ENCODE results near the gene TREML4.

DNA sequence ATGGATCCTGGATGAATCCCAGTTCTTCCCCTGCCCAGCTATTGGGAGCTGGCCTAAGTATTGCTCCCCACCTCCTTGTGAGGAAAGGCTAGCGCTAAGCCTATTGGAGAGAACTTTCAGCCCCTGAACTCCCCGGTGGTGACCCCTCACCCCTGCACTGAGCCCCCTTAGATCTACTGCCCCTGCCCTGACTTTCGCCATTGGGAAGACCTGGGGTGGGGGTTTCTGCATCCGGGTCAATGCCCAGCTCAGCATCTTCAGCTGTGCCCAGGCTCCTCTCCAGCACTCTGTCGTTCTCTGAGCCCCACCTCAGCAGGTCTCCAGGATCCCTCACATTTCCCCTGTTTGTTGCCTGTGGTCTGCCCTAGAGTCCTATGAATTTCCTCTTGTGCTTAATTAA lies 9.0 kb downstream of the TREML4 start:
- TF ChIP-seq SP1 (IDR thresholded peaks at IDR 0.05; ENCODE audit: low read depth, low read length) (no peak), EP300 (IDR thresholded peaks at IDR 0.05; ENCODE audit: borderline replicate concordance in 1 of 2, control insufficient read depth in 1 of 2, low read depth in 2 of 2, low read length in 2 of 2) (no peak), POU2F2 (IDR thresholded peaks at IDR 0.05; ENCODE audit: borderline replicate concordance, low read depth, low read length) (no peak), ZNF24 (IDR thresholded peaks at IDR 0.05) (no peak), CREB1 (IDR thresholded peaks at IDR 0.05; ENCODE audit: low read depth) (no peak)
- TF ChIP-seq, protein P1, sequence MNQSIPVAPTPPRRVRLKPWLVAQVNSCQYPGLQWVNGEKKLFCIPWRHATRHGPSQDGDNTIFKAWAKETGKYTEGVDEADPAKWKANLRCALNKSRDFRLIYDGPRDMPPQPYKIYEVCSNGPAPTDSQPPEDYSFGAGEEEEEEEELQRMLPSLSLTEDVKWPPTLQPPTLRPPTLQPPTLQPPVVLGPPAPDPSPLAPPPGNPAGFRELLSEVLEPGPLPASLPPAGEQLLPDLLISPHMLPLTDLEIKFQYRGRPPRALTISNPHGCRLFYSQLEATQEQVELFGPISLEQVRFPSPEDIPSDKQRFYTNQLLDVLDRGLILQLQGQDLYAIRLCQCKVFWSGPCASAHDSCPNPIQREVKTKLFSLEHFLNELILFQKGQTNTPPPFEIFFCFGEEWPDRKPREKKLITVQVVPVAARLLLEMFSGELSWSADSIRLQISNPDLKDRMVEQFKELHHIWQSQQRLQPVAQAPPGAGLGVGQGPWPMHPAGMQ (IDR thresholded peaks at IDR 0.05; ENCODE audit: borderline replicate concordance) = no peak
- TF ChIP-seq, protein P2, sequence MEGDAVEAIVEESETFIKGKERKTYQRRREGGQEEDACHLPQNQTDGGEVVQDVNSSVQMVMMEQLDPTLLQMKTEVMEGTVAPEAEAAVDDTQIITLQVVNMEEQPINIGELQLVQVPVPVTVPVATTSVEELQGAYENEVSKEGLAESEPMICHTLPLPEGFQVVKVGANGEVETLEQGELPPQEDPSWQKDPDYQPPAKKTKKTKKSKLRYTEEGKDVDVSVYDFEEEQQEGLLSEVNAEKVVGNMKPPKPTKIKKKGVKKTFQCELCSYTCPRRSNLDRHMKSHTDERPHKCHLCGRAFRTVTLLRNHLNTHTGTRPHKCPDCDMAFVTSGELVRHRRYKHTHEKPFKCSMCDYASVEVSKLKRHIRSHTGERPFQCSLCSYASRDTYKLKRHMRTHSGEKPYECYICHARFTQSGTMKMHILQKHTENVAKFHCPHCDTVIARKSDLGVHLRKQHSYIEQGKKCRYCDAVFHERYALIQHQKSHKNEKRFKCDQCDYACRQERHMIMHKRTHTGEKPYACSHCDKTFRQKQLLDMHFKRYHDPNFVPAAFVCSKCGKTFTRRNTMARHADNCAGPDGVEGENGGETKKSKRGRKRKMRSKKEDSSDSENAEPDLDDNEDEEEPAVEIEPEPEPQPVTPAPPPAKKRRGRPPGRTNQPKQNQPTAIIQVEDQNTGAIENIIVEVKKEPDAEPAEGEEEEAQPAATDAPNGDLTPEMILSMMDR (IDR thresholded peaks at IDR 0.05 in 2 of 3, conservative IDR thresholded peaks at IDR 0.05 in 1 of 3; ENCODE audit: control insufficient read depth in 2 of 3, extremely low read depth in 1 of 3, insufficient read depth in 1 of 3, low read depth in 3 of 3, low read length in 3 of 3) = no peak
- TF ChIP-seq, protein P3, sequence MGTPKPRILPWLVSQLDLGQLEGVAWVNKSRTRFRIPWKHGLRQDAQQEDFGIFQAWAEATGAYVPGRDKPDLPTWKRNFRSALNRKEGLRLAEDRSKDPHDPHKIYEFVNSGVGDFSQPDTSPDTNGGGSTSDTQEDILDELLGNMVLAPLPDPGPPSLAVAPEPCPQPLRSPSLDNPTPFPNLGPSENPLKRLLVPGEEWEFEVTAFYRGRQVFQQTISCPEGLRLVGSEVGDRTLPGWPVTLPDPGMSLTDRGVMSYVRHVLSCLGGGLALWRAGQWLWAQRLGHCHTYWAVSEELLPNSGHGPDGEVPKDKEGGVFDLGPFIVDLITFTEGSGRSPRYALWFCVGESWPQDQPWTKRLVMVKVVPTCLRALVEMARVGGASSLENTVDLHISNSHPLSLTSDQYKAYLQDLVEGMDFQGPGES (IDR thresholded peaks at IDR 0.05) = no peak
